GM18873 (cell line): ENCODE data around the gene DENND5B.
A peak's percentile ranks its signal among the peaks of the same experiment; 100 is the strongest.
"Not testable (repeated sequence)": the region's sequence is repeated elsewhere in the genome, so short reads cannot be mapped to it uniquely, and the experiment has no call there.

Experiments used
- ATAC-seq: cut with Tn5 transposase; IDR thresholded peaks from one replicate; pipeline ENCODE4 v1.9.1; 2021; ENCODE audit warnings: mild to moderate bottlenecking, moderate library complexity, moderate number of reproducible peaks; ENCODE audit not compliant: unreplicated experiment, low FRiP score

DENND5B gene

GRCh38 chr12:31590642-31591379 lies at the start of gene DENND5B:
DENND5B (minus strand) TSS chr12:31591136; CDS start chr12:31590832, 304 bp downstream.
- no peak for ATAC-seq

DNA sequence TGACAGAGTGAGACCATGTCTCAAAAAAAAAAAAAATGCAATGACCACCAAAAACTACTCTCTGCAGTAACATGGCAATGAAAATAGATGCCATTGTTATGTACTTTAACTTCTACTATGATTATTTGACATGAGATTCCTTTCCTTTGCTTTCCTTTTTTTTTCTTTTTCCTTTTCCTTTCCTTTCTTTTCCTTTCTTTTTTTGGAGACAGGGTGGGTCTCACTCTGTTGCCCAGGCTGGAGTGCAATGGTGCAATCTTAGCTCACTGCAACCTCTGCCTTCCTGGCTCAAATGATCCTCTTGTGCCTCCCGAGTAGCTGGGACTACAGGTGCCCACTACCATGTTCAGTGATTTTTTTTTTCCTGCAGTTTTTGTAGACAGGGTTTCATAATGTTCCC lies 43.7 kb upstream of the DENND5B start:
- ATAC-seq = no peak

GRCh38 chr12:31633464-31633863 lies 42.5 kb upstream of the DENND5B start:
- ATAC-seq = no peak

GRCh38 chr12:31631809-31632208 lies 40.9 kb upstream of the DENND5B start:
- no peak for ATAC-seq

DNA sequence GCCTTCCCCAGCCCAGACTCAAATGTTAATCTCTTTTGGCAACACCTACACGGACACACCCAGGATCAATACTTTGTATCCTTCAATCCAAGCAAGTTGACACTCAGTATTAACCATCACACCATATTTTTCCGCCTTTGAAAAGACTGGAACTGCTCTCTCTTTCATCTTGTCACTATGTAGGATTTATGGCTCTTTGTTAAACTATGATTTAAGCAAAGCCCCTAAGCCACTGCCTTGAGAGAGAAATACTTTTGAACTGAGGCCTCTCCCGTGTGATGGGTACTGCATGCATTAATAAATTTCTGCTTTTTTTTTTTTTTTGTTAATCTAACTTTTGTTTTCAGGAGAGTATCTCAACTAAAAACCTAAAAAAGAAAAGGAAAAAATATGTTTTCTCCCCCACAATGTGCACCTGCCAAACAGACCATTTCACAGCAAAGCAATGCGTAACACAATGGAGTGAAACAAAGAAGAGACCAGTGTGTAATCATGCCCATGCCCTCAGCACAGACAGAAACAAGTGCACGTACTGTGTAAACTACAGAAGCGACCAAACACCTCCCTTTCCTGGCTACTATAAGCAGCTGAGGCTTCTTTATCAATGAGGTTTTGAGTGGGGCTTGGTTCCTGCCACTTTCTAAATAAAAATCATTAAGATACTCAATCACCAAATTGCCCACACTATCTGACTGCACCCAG lies 40.2 kb upstream of the DENND5B start:
- no peak for ATAC-seq

DNA sequence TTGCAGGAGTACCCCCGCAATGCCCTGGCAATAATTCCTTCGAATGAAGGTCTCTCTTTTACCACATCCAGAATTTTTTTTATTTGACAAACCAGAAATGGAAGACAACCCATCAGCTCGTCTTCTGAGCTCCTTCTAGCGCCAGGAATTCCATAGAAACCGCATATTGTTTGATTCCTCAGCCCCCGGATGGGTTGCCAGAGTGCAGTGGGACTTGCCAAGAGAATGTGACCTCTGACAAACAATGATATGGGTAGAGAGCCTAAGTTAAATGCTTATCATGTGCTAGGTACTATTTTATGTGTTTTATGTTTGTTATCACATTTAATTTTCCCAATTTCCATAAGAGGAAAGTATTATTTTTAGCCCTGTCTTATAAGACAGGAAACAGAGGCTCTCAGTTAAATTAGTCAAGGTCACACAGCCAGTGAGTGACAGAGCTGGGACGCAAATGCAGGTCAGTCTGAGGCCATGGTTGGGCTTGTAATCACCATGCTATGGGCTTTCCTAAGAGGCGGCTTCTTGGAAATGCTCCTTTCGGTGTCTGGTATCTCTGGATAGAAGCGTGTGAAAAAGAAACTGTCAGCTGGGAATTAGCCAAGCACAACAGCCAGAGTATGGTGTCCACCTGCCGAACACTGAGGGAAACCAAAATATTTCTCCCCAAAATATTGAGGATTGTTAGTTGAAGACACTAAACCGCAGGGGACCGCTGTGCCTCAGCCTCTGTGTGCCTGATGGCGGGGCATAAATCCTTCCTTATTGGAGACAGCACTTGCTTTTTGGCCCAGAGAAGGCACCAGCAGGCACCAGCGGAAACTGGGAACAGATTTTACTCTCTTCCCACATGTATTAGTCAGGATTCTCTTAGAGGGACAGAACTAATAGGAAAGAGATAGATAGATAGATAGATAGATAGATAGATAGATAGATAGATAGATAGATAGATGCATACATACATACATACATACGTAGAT lies 39.1 kb upstream of the DENND5B start:
- no peak for ATAC-seq

DNA sequence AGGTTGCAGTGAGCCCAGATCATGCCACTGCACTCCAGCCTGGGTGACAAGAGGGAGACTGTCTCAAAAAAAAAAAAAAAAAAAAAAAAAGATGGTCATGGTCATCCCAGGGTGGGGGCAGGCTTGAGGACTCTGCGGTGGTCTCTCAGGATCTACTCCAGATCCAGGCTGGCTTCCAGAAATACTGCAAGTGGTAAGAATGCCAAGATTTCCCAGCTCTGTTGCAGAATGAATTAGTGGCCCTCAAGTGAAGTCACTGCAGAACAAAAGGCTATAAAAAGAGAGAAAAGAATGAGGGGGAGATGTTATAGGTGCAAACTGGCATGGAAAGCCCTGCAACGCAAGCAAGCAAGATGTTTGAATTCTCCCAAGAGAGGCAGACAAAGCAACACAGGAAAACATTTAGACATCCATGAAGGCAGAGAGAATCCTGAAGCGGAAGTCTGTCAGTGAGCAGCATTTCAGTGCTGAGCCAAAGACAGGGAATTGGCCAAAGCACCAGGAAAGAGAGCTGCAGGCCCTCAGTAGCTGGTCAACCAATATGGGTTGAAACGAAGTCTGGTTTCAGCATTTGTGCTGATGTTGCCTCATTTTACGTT lies 36.6 kb upstream of the DENND5B start:
- no peak for ATAC-seq

- ATAC-seq = no peak
These were observed 35.5 kb upstream of the DENND5B start for GRCh38 chr12:31626270-31626995.

DNA sequence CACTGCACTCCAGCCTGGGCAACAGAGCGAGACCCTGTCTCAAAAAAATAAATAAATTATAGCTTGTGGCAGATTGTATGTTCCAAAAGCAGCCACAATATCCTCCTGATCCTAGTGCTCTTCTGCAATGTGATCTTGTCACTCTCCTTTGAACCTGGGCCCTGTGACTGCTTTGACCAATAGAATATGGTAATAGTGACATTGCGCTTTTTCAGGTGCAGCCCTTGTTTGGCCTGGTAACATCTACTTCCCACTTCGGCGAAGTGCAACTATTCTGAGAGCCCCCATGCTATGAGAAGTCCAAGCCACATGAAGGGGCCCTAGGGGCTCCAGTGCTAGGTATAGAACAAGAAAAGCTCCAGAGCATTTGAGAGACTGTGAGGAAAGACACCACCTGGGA lies 31.1 kb upstream of the DENND5B start:
- no peak for ATAC-seq

GRCh38 chr12:31620311-31620710 lies 29.4 kb upstream of the DENND5B start:
- ATAC-seq = no peak

- ATAC-seq = no peak
These were observed 27.5 kb upstream of the DENND5B start for GRCh38 chr12:31618228-31619025.

DNA sequence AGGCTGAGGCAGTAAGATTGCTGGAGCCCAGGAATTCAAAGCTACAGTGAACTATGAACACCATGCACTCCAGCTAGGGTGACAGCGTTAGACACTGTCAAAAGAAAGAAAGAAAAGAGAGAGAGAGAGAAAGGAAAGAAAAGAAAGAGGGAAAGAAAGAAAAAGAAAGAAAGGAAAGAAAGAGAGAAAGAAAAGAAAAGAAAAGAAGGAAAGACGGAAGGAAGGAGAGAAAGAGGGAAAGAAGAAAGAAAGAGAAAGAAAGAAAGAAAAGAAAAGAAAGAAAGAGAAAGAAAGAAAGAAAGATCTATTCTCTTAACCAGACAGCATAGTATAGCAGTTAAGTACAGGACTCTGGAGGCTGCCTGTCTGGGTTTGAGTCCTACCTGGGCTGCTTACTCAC lies 21.9 kb upstream of the DENND5B start:
- ATAC-seq = no peak

- not testable (repeated sequence) for ATAC-seq
These were observed 17.4 kb upstream of the DENND5B start for GRCh38 chr12:31608299-31608698.

DNA sequence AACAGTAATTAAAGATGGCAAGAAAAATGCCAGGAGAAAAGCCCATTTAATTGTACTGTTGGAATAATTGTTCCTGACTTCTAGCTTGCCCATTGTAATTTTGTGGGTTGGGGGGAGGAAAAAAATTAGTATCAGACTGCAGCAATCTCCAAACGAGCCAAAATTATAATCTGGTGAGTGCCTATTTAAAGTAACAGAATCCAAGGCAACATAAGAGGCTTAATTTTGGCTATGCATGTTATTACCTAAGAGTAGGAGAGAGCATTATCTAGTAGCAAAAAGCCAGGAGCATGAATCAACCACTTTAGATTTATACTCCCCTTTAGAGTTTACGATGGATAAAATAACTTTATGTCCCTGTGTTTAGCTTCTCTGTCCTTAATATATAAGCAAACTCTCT lies 14.6 kb upstream of the DENND5B start:
- ATAC-seq = no peak

DNA sequence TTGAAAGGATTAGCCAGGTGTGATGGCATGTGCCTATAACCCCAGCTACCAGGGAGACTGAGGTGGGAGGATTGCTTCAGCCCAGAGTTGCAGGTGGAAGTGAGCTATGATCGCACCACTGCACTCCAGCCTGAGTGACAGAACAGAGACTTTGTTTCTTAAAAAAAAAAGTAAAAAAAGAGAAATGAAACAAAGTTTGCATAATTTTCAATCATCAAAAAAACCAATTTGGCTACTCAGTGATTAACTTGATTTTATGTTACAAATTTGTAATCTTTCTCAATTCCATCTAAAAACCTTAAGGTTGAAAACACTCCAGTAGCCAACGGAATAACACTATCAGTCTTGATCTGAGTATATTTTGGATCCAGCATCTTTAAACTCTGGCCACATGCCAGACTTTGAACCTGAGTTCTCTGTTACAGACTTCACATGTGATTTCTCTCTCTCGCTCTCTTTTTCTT lies 12.6 kb upstream of the DENND5B start:
- ATAC-seq = peak; percentile 93

DNA sequence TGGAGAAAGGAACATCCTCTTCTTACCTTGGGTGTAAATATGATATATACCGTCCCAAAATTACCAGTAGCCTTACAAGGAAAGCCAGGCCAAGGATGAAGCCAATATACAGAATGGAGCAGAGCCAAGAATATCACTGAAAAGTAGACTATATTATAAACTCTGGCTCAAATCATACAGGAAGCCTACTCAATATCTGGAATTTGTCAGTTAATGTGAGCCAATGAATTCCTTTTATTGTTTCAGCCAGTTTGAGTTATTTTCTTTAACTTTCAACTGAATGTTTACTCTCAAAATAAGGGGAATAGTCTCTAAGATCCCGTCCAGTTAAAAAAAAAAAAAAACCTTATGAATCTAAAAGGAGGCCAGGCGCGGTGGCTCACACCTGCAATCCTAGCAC lies 9.8 kb upstream of the DENND5B start:
- no peak for ATAC-seq

DNA sequence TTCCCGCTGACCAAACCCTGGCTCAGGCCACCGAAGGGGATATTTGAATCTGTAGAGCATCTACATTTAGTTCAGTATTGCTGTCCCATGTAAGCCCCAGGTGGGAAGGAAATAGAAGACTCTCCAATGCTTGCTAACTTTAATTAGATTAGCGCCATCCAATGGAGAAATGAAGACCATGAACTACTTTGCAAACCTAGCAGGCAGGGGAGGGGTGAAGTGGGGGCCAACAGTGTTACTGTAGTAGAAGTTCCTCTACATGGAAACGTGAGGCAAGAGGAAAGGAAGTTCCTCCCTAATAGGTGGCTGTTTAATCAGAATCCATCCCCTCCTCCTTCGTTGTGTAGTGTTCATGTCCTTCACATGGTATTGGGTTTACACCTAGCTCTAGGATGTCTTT lies 9.3 kb upstream of the DENND5B start:
- no peak for ATAC-seq

DNA sequence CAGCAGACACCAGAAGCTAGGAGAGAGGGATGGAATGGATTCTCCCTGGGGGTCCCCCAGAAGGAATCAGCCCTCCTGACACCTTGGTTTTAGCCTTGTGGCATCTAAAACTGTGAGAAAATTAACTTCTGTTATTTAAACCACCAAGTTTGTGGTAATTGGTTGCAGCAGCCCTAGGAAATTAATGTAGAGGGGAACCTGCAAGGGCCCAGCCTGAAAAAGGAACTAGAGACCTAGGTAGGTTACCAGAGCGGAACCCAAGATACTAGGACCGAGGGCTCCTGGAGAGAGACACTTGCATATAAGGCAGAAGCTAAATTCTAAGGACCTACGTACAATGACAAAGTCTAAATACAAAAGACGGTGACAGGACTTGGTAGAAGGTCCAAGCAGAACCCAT lies 8.1 kb upstream of the DENND5B start:
- ATAC-seq = no peak

GRCh38 chr12:31597066-31597465 lies 6.1 kb upstream of the DENND5B start:
- ATAC-seq = no peak
